Measurements from ENCODE around the gene SLC16A6.
"Not testable (repeated sequence)": the region's sequence is repeated elsewhere in the genome, so short reads cannot be mapped to it uniquely, and the experiment has no call there.

GRCh38 chr17:68331932-68332331, 41.0 kb upstream of the SLC16A6 start:
- not testable (repeated sequence) for TF ChIP-seq CTCF, POLR2A (IDR thresholded peaks at IDR 0.05)

Data from esophagus squamous epithelium (tissue), 4 donors.